CD8-positive, alpha-beta memory T cell (primary cell): ENCODE measurements around the gene HPX. TPM values are rescaled to one million over a fixed set of nuclear protein-coding genes. Genes with fewer than 3 reads are reported as not detected.

Source experiments
- CTCF ChIA-PET: fragments of 350-600 bp; sonication (Branson Sonifier 250); formaldehyde crosslinking; loops from one replicate; lab custom pipeline; 2021; ENCODE audit warnings: antibody characterized with exemption; lab: Charles Lee
- POLR2A ChIA-PET: fragments of 350-600 bp; sonication (Branson Sonifier 250); formaldehyde crosslinking; loops from one replicate; lab custom pipeline; 2021; ENCODE audit warnings: antibody characterized with exemption; lab: Charles Lee
- DNase-seq, 5 donors: peaks; one replicate each; pipeline versions ENCODE4 v3.0.0 to v3.0.0-alpha.2; 2020 to 2022; ENCODE audit warnings: mixed read lengths in 1 of 5
- H3K27ac ChIP-seq: one replicate; pipeline ENCODE4 v1.7.0; 2013; ENCODE audit warnings: low read depth, mild to moderate bottlenecking, low read length, moderate library complexity
- H3K27me3 ChIP-seq: 2 replicates; pipeline ENCODE4 v1.7.0; 2013; ENCODE audit warnings: low read length, mild to moderate bottlenecking; ENCODE audit not compliant: insufficient read depth, poor library complexity, severe bottlenecking
- H3K36me3 ChIP-seq: 2 replicates; pipeline ENCODE4 v1.7.0; 2013; ENCODE audit warnings: mild to moderate bottlenecking, low read length, moderate library complexity; ENCODE audit not compliant: insufficient read depth
- H3K4me1 ChIP-seq: 2 replicates; pipeline ENCODE4 v1.7.0; 2013; ENCODE audit warnings: mild to moderate bottlenecking, low read length, moderate library complexity; ENCODE audit not compliant: insufficient read depth
- H3K4me3 ChIP-seq: 2 replicates; pipeline ENCODE4 v1.7.0; 2013; ENCODE audit warnings: mild to moderate bottlenecking, low read length
- H3K9me3 ChIP-seq: 2 replicates; pipeline ENCODE4 v1.7.0; 2013; ENCODE audit warnings: mild to moderate bottlenecking, low read length
- H3K27ac Mint-ChIP-seq, 8 donors: one replicate each; pipeline ENCODE4 v1.8.0; 2020 to 2021; ENCODE audit warnings: mixed read lengths in 8 of 8, mild to moderate bottlenecking in 6 of 8, inconsistent platforms in 3 of 8, moderate library complexity in 3 of 8
- H3K27me3 Mint-ChIP-seq, 2 donors: one replicate each; pipeline ENCODE4 v1.8.0; 2020 to 2021; ENCODE audit warnings: mixed read lengths in 2 of 2, mild to moderate bottlenecking in 1 of 2, moderate library complexity in 1 of 2
- H3K36me3 Mint-ChIP-seq, 3 donors: one replicate each; pipeline ENCODE4 v1.8.0; 2020 to 2021; ENCODE audit warnings: mixed read lengths in 3 of 3, inconsistent platforms in 1 of 3, mild to moderate bottlenecking in 1 of 3
- H3K4me1 Mint-ChIP-seq, 3 donors: one replicate each; pipeline ENCODE4 v1.8.0; 2020 to 2021; ENCODE audit warnings: mixed read lengths in 3 of 3, inconsistent platforms in 1 of 3, mild to moderate bottlenecking in 1 of 3
- H3K4me3 Mint-ChIP-seq, 7 donors: one replicate each; pipeline ENCODE4 v1.8.0; 2020 to 2021; ENCODE audit warnings: mixed read lengths in 7 of 7, mild to moderate bottlenecking in 6 of 7, moderate library complexity in 4 of 7, inconsistent platforms in 2 of 7
- H3K9me3 Mint-ChIP-seq, 5 donors: one replicate each; pipeline ENCODE4 v1.8.0; 2020 to 2022; ENCODE audit warnings: mixed read lengths in 5 of 5, mild to moderate bottlenecking in 3 of 5, moderate library complexity in 2 of 5, inconsistent platforms in 1 of 5
- polyA plus RNA-seq: library from polyadenylated mRNA; unstranded; fragments of 300-500 nt; fragmentation: Illumina TruSeq; gene quantifications from one replicate; pipeline ENCODE4 v1.2.3, GENCODE V29; 2021
- total RNA-seq, 2 experiments: library from RNA; stranded (reverse); gene quantifications; one replicate each; pipeline ENCODE4 v1.2.3, GENCODE V29; 2021

Gene HPX
- total and polyA plus RNA-seq, 3 experiments from 2014 or later = 0.27 TPM; not detected in 2

DNA sequence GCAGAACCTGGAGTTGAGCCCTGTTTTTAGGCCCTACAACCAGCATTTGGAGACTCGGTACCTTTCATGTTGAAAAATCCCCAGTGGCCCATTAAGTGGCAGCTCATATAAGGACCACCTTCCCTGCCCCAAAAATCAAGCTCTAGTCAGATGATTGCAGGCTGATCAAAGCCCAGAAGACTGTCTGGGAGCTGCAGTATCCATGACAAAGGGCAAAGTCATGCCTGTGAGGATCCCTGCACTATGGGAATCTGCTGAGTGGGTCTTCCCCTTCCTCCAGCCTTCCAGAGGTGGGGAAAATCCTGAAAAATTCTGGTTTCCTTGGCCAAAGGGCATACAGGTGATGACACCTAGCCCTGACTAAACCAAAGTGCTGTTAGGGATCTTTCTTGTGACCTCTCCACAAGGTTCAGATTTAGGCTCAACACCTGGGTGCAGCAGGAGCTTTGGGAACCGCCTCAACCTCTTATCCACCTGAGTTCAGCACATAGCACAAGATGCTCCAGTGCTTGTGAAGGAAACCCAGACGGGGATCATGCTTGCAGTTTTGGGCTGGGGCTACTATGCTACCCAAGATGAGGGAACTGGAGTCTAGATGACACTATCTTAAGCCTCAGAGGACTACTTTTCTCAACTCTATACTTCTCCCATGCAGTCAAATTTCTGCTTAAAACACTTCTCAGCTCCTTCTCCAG is 34.2 kb upstream of the HPX start:
- Mint-ChIP-seq H3K27me3 (no peaks in the 10 kb centered on the region), H3K9me3 (no peaks in the 10 kb centered on the region), H3K27ac (peak overlapping the region; percentile 35 to 95 (median 78)), H3K36me3 (peaks cover 0 to 31% (median 2%) of the 10 kb centered on the region in 3 donors), H3K4me3 (peak overlapping the region; percentile 66 to 90 (median 78)), H3K4me1 (peaks cover 22 to 41% (median 29%) of the 10 kb centered on the region in 3 donors)
- no peaks in the 10 kb centered on the region for H3K9me3 ChIP-seq
- H3K36me3 ChIP-seq = peaks cover 6% of the 10 kb centered on the region
- H3K27ac ChIP-seq = no peak overlapping the region
- H3K4me1 ChIP-seq = peaks cover 14% of the 10 kb centered on the region
- no peak for DNase-seq
- POLR2A ChIA-PET = interaction anchor here (1.0 kb wide), 1 partner anchor 72 kb away, joined by 4 read pairs; no protein-coding TSS in a partner anchor
- no peak overlapping the region for H3K4me3 ChIP-seq
- no peaks in the 10 kb centered on the region for H3K27me3 ChIP-seq
- CTCF ChIA-PET = interaction anchor here (1.2 to 4.7 kb wide), 2 partner anchors 96 to 208 kb away, joined by 4 to 24 read pairs; partner anchors contain the start of gene MRPL17

GRCh38 chr11:6474413-6474792 is 33.6 kb upstream of the HPX start:
- peak overlapping the region; percentile 34 for H3K4me3 ChIP-seq
- peak overlapping the region; percentile 45 for H3K27ac ChIP-seq

DNA sequence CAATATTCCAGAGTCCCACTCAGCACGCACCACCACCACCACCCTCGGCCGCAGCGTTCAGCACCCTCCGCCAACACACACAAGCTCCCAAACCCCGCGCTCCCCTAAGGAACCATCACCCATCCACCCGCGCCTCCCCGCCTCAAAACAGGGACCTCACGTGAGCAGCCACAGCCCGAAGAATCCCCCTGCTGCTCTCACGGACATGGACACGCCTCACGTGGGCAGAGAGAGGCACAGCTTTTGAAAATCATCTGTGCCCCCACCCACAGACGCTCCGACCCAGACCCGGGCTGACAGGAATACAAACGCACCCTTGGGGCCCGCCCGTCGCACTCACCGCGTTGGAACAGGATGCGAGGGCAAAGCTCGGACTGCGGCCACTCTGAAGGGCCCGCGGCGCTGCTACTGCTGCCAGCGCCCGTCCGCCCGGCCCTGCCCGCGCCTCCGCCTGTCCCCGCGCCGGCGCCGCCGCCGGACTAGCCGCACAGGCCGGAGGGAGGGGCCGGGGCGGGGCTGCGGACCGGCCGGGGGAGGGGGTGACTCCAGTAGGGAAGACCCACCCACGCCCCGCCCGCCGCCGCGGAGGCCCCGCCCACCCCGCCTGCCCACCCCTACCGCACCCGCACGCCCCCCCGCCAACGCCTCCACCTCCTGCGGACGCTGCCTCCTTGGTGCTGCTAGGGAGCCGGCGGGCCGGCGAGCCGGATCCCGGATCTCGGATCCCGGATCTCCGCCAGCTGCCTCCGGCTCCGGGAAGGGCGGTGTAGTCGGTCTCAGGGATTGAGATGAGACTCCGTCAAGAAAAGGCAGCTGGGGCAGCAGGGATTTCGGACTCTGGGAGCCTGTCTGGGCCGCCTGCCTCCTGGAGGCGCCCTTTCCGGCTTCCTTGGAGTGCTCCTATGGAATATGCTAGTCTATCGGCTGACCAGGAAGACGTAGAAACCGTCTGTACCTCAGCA is 32.9 kb upstream of the HPX start, which contains the start of gene TRIM3:
TSS of gene TRIM3 (minus strand) at position 491 of the 962 bp plus-strand sequence. CDS start 8,246 bp downstream, outside the sequence.
- no peaks in the 10 kb centered on the region for H3K27me3 Mint-ChIP-seq
- Histone ChIP-seq H3K4me1 (peaks cover 14% of the 10 kb centered on the region), H3K27ac (peak within 1 kb of the TSS; percentile 65), H3K27me3 (no peaks in the 10 kb centered on the region), H3K9me3 (no peaks in the 10 kb centered on the region), H3K36me3 (peaks cover 6% of the 10 kb centered on the region), H3K4me3 (peak within 1 kb of the TSS; percentile 66)
- H3K4me3 Mint-ChIP-seq = peak within 1 kb of the TSS; percentile 80 to 94 (median 89)
- peaks cover 0 to 20% (median under 1%) of the 10 kb centered on the region in 3 donors for H3K36me3 Mint-ChIP-seq
- ChIA-PET CTCF (interaction anchor here (1.2 to 4.7 kb wide), 3 partner anchors 82 to 209 kb away, joined by 4 to 24 read pairs (median 5); partner anchors contain the start of gene MRPL17), POLR2A (interaction anchor here (0.9 kb wide), 1 partner anchor 84 kb away, joined by 3 read pairs; the partner anchor contains the start of gene SMPD1)
- peak; percentile 55 to 83 (median 80) for DNase-seq
- peak within 1 kb of the TSS; percentile 53 to 95 (median 88) for H3K27ac Mint-ChIP-seq
- H3K9me3 Mint-ChIP-seq = no peaks in the 10 kb centered on the region
- H3K4me1 Mint-ChIP-seq = peaks cover 15 to 30% (median 20%) of the 10 kb centered on the region in 3 donors

More at GRCh38 chr11:6474413-6474792, 33.6 kb upstream of the HPX start:
- peaks cover 0 to 27% (median 2%) of the 10 kb centered on the region in 3 donors for H3K36me3 Mint-ChIP-seq
- Histone ChIP-seq H3K4me1 (peaks cover 14% of the 10 kb centered on the region), H3K27me3 (no peaks in the 10 kb centered on the region), H3K9me3 (no peaks in the 10 kb centered on the region), H3K36me3 (peaks cover 6% of the 10 kb centered on the region)
- DNase-seq = no peak
- H3K27ac Mint-ChIP-seq = peak overlapping the region; percentile 35 to 95 (median 86)
- ChIA-PET POLR2A (no interaction called here), CTCF (interaction anchor here (1.2 to 4.7 kb wide), 2 partner anchors 95 to 209 kb away, joined by 4 to 24 read pairs; partner anchors contain the start of gene MRPL17)
- H3K4me1 Mint-ChIP-seq = peaks cover 17 to 35% (median 24%) of the 10 kb centered on the region in 3 donors
- no peaks in the 10 kb centered on the region for H3K9me3 Mint-ChIP-seq
- no peaks in the 10 kb centered on the region for H3K27me3 Mint-ChIP-seq
- H3K4me3 Mint-ChIP-seq = peak overlapping the region; percentile 66 to 90 (median 78)

DNA sequence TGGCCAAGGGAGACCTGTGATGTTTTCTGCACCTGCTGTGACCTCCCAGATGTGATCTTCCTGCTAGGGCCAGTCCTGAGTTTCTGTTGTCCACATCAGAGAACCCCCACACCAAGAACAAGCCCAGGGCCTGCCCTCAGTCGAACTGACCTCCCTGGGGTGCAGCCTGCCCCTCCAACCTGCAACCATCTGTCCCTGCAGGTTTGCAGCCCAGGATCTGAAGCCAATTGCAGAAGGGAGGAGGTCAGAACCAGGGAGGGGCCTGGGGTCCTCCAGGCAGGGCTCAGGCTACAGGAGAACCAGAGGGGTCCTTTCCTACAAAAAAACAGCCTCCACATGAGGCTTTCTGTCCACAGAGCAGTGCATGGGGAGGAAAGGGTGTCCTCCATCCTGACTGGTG is 32.1 kb upstream of the HPX start:
- H3K9me3 Mint-ChIP-seq = no peaks in the 10 kb centered on the region
- Histone ChIP-seq H3K27me3 (no peaks in the 10 kb centered on the region), H3K27ac (no peak overlapping the region), H3K4me3 (no peak overlapping the region), H3K4me1 (peaks cover 14% of the 10 kb centered on the region), H3K36me3 (peaks cover 5% of the 10 kb centered on the region), H3K9me3 (no peaks in the 10 kb centered on the region)
- peak overlapping the region; percentile 22 to 92 (median 54) for H3K27ac Mint-ChIP-seq
- no peaks in the 10 kb centered on the region for H3K27me3 Mint-ChIP-seq
- POLR2A ChIA-PET = interaction anchor here (0.6 to 0.9 kb wide), 2 partner anchors 83 to 150 kb away, joined by 3 read pairs; partner anchors contain the start of gene SMPD1
- DNase-seq = no peak
- CTCF ChIA-PET = interaction anchor here (0.7 to 4.7 kb wide), 3 partner anchors 17 to 94 kb away, joined by 3 to 24 read pairs (median 5); no protein-coding TSS in a partner anchor
- peak overlapping the region; percentile 76 to 94 (median 89) for H3K4me3 Mint-ChIP-seq
- peaks cover 0 to 16% (median 0%) of the 10 kb centered on the region in 3 donors for H3K36me3 Mint-ChIP-seq
- peaks cover 15 to 30% (median 20%) of the 10 kb centered on the region in 3 donors for H3K4me1 Mint-ChIP-seq

GRCh38 chr11:6469599-6469998 is 28.8 kb upstream of the HPX start:
- no peak for DNase-seq
- Histone ChIP-seq H3K4me1 (peaks cover 14% of the 10 kb centered on the region), H3K36me3 (no peaks in the 10 kb centered on the region), H3K4me3 (no peak overlapping the region), H3K27me3 (no peaks in the 10 kb centered on the region), H3K27ac (no peak overlapping the region), H3K9me3 (no peaks in the 10 kb centered on the region)
- no peaks in the 10 kb centered on the region for H3K9me3 Mint-ChIP-seq
- no peaks in the 10 kb centered on the region for H3K27me3 Mint-ChIP-seq
- peaks cover 15 to 24% (median 20%) of the 10 kb centered on the region in 3 donors for H3K4me1 Mint-ChIP-seq
- H3K4me3 Mint-ChIP-seq = no peak overlapping the region
- H3K27ac Mint-ChIP-seq = no peak overlapping the region
- ChIA-PET POLR2A (no interaction called here), CTCF (no interaction called here)
- H3K36me3 Mint-ChIP-seq = peaks cover 3 to 9% (median 9%) of the 10 kb centered on the region in 3 donors

DNA sequence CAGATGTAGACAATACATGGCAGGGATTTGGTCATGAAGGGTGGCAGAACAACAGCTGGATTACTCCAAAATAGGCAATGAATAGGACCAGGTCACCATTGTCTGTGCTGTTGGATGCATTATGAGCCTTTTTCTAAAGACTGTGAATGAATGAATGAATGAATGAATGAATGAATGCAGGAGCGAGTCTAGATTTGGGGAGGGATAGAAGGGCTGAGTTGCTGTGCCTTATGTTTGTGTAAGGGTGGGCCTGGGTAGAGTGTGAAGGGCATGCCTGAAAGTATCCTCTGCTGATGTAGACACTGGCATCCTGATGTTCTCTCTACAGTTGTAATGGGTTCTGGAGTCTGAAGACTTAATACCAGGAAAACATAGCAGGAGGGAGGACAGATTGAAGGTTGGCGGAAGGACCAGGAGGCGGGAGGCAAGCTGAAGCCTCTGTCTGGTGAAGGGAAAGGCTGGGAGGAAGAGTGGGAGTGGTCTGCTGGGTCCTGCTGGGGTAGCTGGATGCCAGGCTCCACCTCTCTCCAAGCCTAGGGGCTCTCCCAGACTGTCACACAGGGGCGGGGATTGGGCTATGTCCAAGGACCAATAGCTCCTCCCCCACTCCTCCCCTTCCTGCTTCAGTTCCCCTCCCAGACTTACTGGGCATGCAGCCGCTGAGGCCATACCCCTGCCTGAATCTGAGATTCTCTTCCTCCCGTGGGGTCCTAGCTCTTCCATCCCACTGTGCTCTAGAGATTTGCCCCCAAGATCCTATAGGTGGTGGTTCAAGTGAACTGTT is 28.1 kb upstream of the HPX start:
- CTCF ChIA-PET = interaction anchor here (1.0 to 1.3 kb wide), 3 partner anchors 12 to 165 kb away, joined by 3 to 5 read pairs (median 4); partner anchors contain the start of genes ARFIP2 and TIMM10B
- no peak overlapping the region for H3K27ac ChIP-seq
- H3K4me1 ChIP-seq = peaks cover 10% of the 10 kb centered on the region
- Mint-ChIP-seq H3K27ac (no peak overlapping the region), H3K4me1 (peaks cover 13 to 18% (median 15%) of the 10 kb centered on the region in 3 donors), H3K4me3 (no peak overlapping the region), H3K9me3 (no peaks in the 10 kb centered on the region), H3K27me3 (no peaks in the 10 kb centered on the region), H3K36me3 (peaks cover 3 to 15% (median 12%) of the 10 kb centered on the region in 3 donors)
- POLR2A ChIA-PET = no interaction called here
- H3K4me3 ChIP-seq = no peak overlapping the region
- no peaks in the 10 kb centered on the region for H3K27me3 ChIP-seq
- no peaks in the 10 kb centered on the region for H3K36me3 ChIP-seq
- H3K9me3 ChIP-seq = no peaks in the 10 kb centered on the region
- DNase-seq = no peak

GRCh38 chr11:6459099-6459450 is 18.3 kb upstream of the HPX start:
- H3K4me1 Mint-ChIP-seq = no peaks in the 10 kb centered on the region
- H3K27me3 Mint-ChIP-seq = peaks cover 0 to 3% of the 10 kb centered on the region in 2 donors
- peak overlapping the region in 1 of 8 donors; percentile 39 for H3K27ac Mint-ChIP-seq
- DNase-seq = no peak
- no peaks in the 10 kb centered on the region for H3K9me3 Mint-ChIP-seq
- POLR2A ChIA-PET = no interaction called here
- no peak overlapping the region for H3K4me3 ChIP-seq
- no peaks in the 10 kb centered on the region for H3K9me3 ChIP-seq
- no peaks in the 10 kb centered on the region for H3K27me3 ChIP-seq
- H3K4me3 Mint-ChIP-seq = no peak overlapping the region
- H3K27ac ChIP-seq = no peak overlapping the region
- peaks cover 6% of the 10 kb centered on the region for H3K36me3 ChIP-seq
- peaks cover 16 to 51% (median 26%) of the 10 kb centered on the region in 3 donors for H3K36me3 Mint-ChIP-seq
- CTCF ChIA-PET = interaction anchor here (0.7 to 1.4 kb wide), 2 partner anchors 18 to 80 kb away, joined by 3 to 5 read pairs; partner anchors contain the start of gene HPX
- no peaks in the 10 kb centered on the region for H3K4me1 ChIP-seq
